CD4-positive, alpha-beta T cell (primary cell): ENCODE data around the gene OR52I2. TPM values are rescaled to one million over a fixed set of nuclear protein-coding genes. Genes with fewer than 3 reads are reported as not detected.

Experiments
- ATAC-seq: fragments of 200-7000 bp; cut with Tn5 transposase; one replicate; pipeline ENCODE4 v1.10.0; 2022; ENCODE audit warnings: mild to moderate bottlenecking; ENCODE audit not compliant: poor library complexity
- CTCF ChIA-PET: fragments of 350-600 bp; sonication (Branson Sonifier 250); formaldehyde crosslinking; loops from one replicate; lab custom pipeline; 2021; ENCODE audit warnings: antibody characterized with exemption, inconsistent platforms; lab: Charles Lee
- POLR2A ChIA-PET: fragments of 350-600 bp; sonication (Branson Sonifier 250); formaldehyde crosslinking; loops from one replicate; lab custom pipeline; 2021; ENCODE audit warnings: antibody characterized with exemption, inconsistent platforms; lab: Charles Lee
- DNase-seq, 14 experiments: peaks; one replicate each; pipeline ENCODE4 v3.0.0-alpha.2; 2013 to 2020; ENCODE audit warnings: mixed read lengths in 2 of 14
- H3K27ac ChIP-seq, 2 donors: one replicate each; pipeline versions ENCODE4 v1.5.1 to v1.7.0; 2013; ENCODE audit warnings: low read length in 2 of 2, low read depth in 1 of 2, mild to moderate bottlenecking in 1 of 2
- H3K27me3 ChIP-seq, 2 experiments: 1 replicate in 1 of 2; 2 replicates in 1 of 2; pipeline versions ENCODE4 v1.6.1 to v1.7.0; 2013; ENCODE audit warnings: low read length in 2 of 2, control low read depth in 1 of 2, mild to moderate bottlenecking in 1 of 2, moderate library complexity in 1 of 2; ENCODE audit not compliant: insufficient read depth in 2 of 2, control insufficient read depth in 1 of 2
- H3K36me3 ChIP-seq: one replicate; pipeline ENCODE4 v1.6.1; 2013; ENCODE audit warnings: low read length, control low read depth; ENCODE audit not compliant: insufficient read depth
- H3K4me1 ChIP-seq: one replicate; pipeline ENCODE4 v1.6.1; 2013; ENCODE audit warnings: low read length, control low read depth; ENCODE audit not compliant: insufficient read depth
- H3K4me3 ChIP-seq: one replicate; pipeline ENCODE4 v1.5.1; 2013; ENCODE audit warnings: mild to moderate bottlenecking, low read length, moderate library complexity
- H3K9me3 ChIP-seq, 2 experiments: 1 replicate in 1 of 2; 2 replicates in 1 of 2; pipeline versions ENCODE4 v1.6.1 to v1.7.0; 2013; ENCODE audit warnings: low read length in 2 of 2, mild to moderate bottlenecking in 2 of 2, control low read depth in 1 of 2, moderate library complexity in 1 of 2; ENCODE audit not compliant: control insufficient read depth in 1 of 2, insufficient read depth in 1 of 2
- H3K27ac Mint-ChIP-seq: one replicate; pipeline ENCODE4 v1.8.0; 2020; ENCODE audit warnings: mixed read lengths
- H3K27me3 Mint-ChIP-seq: one replicate; pipeline ENCODE4 v1.8.0; 2021; ENCODE audit warnings: mixed read lengths
- H3K36me3 Mint-ChIP-seq: one replicate; pipeline ENCODE4 v1.8.0; 2021; ENCODE audit warnings: low read depth, mixed read lengths
- H3K4me1 Mint-ChIP-seq: one replicate; pipeline ENCODE4 v1.8.0; 2021; ENCODE audit warnings: low read depth, mixed read lengths
- H3K4me3 Mint-ChIP-seq: one replicate; pipeline ENCODE4 v1.8.0; 2020; ENCODE audit warnings: mild to moderate bottlenecking, mixed read lengths
- H3K9me3 Mint-ChIP-seq: one replicate; pipeline ENCODE4 v1.8.0; 2020; ENCODE audit warnings: mixed read lengths
- CTCF ChIP-seq: fragments of 200-600 bp; IDR thresholded peaks from one replicate; pipeline ENCODE4 v1.8.0; 2022; ENCODE audit warnings: antibody characterized with exemption, mild to moderate bottlenecking
- intact Hi-C, 2 experiments: fragments of 100-400 bp; cut with DNase I in 1 of 2; cut with micrococcal nuclease in 1 of 2; formaldehyde crosslinking; loops; one replicate each; pipeline versions ENCODE4 v1.15.1 to v1.9.0; 2023 to 2025; cut with DNase I, micrococcal nuclease
- total RNA-seq, 174 experiments: library from RNA in 2 of 174; stranded (reverse) in 2 of 174; gene quantifications; one replicate each; pipeline ENCODE4 v1.2.3 and lab custom pipeline; 2021 to 2026

Gene OR52I2
- total RNA-seq, 2 experiments from 2014 or later: not detected

GRCh38 chr11:4580124-4580523, 1.4 kb upstream of the OR52I2 start:
- H3K27me3 Mint-ChIP-seq: peaks cover 44% of the 10 kb centered on the region
- no peak for ATAC-seq

GRCh38 chr11:4589017-4589416, 7.5 kb downstream of the OR52I2 start:
- H3K27ac Mint-ChIP-seq: no peak overlapping the region

More at GRCh38 chr11:4580124-4580523, 1.4 kb upstream of the OR52I2 start:
- H3K36me3 ChIP-seq: no peaks in the 10 kb centered on the region
- ChIA-PET CTCF (no interaction called here), POLR2A (no interaction called here)
- no peak overlapping the region for H3K27ac ChIP-seq
- H3K4me1 ChIP-seq: no peaks in the 10 kb centered on the region
- no peaks in the 10 kb centered on the region for H3K4me1 Mint-ChIP-seq
- peaks cover 0 to 22% of the 10 kb centered on the region in 2 experiments for H3K27me3 ChIP-seq
- no peaks in the 10 kb centered on the region for H3K9me3 ChIP-seq
- no peak overlapping the region for H3K4me3 Mint-ChIP-seq
- no peak overlapping the region for H3K4me3 ChIP-seq
- H3K27ac Mint-ChIP-seq: no peak overlapping the region
- intact Hi-C loops: no loop called here
- TF ChIP-seq CTCF: no peak
- no peaks in the 10 kb centered on the region for H3K36me3 Mint-ChIP-seq
- H3K9me3 Mint-ChIP-seq: no peaks in the 10 kb centered on the region
- DNase-seq: no peak

GRCh38 chr11:4593739-4594138, 12.2 kb downstream of the OR52I2 start, which contains the start of gene OR52I1:
OR52I1 (plus strand) TSS chr11:4594039; CDS start chr11:4594039, 0 bp downstream.
- Mint-ChIP-seq H3K4me3 (no peak within 1 kb of the TSS), H3K36me3 (peaks cover 27% of the 10 kb centered on the region), H3K27me3 (no peaks in the 10 kb centered on the region), H3K9me3 (no peaks in the 10 kb centered on the region), H3K27ac (no peak within 1 kb of the TSS), H3K4me1 (peaks cover 4% of the 10 kb centered on the region)
- H3K27ac ChIP-seq: no peak within 1 kb of the TSS
- H3K4me3 ChIP-seq: no peak within 1 kb of the TSS
- no peak for ATAC-seq
- no peak for DNase-seq
- peaks cover 2% of the 10 kb centered on the region for H3K36me3 ChIP-seq
- TF ChIP-seq CTCF: no peak
- intact Hi-C loops: no loop called here
- no peaks in the 10 kb centered on the region for H3K9me3 ChIP-seq
- CTCF ChIA-PET: no interaction called here
- no peaks in the 10 kb centered on the region for H3K4me1 ChIP-seq
- H3K27me3 ChIP-seq: no peaks in the 10 kb centered on the region
- POLR2A ChIA-PET: no interaction called here

More at GRCh38 chr11:4589017-4589416, 7.5 kb downstream of the OR52I2 start:
- Mint-ChIP-seq H3K36me3 (no peaks in the 10 kb centered on the region), H3K27me3 (peaks cover 36% of the 10 kb centered on the region), H3K9me3 (no peaks in the 10 kb centered on the region), H3K4me1 (no peaks in the 10 kb centered on the region), H3K4me3 (no peak overlapping the region)
- CTCF ChIA-PET: no interaction called here
- POLR2A ChIA-PET: no interaction called here
- Histone ChIP-seq H3K9me3 (no peaks in the 10 kb centered on the region), H3K27ac (no peak overlapping the region), H3K36me3 (no peaks in the 10 kb centered on the region), H3K27me3 (peaks cover 0 to 20% of the 10 kb centered on the region in 2 experiments), H3K4me3 (no peak overlapping the region), H3K4me1 (no peaks in the 10 kb centered on the region)
- no peak for TF ChIP-seq CTCF
- ATAC-seq (no peak), DNase-seq (no peak)
- intact Hi-C loops: no loop called here
